ENCODE results near the gene SEMA5A.
A peak's percentile ranks its signal among the peaks of the same experiment; 100 is the strongest.

Gene SEMA5A

GRCh38 chr5:9348401-9348996 is 197.4 kb downstream of the SEMA5A start:
- no peak for DNase-seq

- no peak for DNase-seq
Observed at GRCh38 chr5:9347541-9348295, 198.2 kb downstream of the SEMA5A start.

DNA sequence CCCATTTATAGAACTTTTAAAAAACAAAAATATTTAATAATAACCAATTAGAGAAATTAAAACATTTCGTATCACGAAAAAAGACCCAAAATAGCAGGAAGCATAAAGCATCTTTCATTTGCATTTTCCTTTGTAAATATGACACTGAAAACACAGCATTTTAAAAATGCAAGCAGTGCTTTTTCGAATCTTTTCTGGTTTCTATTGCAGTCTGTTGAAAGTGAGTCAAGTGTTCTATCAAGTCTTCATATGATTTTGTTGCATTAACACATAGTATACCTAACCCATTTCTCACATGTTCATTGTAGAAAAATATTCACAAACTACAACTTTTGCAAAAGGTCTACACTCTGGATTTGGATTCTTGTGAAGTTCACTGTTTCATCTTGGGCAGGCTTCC is 198.8 kb downstream of the SEMA5A start:
- no peak for DNase-seq

DNA sequence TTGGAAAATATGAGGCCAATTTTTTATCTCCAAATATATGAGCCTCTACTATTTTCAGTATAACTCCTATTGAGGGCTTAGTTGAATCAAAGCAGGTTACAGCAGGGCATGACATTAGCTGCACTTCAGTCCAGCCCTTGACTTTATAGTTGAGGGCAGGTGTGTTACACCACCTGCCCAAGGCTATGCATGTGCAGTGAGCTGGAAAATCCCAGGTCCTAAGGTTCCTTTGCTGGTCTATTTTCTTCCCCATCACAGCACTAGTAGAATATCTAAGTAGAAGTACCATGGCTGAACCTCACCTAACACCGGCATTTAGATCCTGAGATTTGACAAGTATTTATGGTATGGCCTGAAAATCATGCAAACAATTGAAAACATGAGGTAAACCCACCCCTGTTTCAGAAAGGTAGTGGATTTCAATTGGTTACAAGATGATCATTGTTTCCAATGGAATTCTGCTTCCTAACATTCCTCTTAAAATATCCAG is 201.1 kb downstream of the SEMA5A start:
- DNase-seq = peak; percentile 39

DNA sequence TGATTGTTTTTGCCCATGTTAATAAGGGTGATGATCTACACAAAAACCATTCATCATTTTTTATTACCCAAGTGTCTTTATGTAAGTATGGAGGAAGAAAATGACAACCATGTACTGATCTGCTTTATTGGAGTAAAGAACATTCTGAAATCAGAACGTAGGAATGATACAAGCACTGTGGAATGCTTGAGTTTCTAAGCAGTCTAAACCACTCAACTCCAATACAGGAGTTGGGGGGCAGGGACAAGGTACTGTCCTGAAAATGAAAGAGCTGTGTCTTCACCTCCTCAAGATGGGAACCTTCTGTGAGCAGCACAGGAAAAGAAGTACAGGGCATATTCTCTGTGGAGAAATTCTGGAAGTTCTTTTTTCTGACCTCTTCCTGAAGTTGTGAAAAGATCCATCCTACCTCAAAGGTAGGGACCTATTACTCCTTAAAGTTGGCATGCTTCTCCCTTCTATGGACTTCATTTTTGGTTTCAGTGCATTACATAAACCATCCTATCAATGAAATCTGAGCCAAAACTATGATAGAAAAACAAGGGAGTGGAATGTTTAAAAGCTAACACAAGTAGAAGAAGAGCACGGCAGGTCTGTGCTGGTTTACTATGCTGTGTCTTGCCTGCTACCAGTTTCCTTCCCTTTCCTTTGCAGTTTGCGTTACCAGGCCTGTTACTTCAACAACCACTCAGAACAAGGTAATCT is 202.6 kb downstream of the SEMA5A start:
- DNase-seq = no peak

- no peak for DNase-seq
Observed at GRCh38 chr5:9342161-9342787, 203.6 kb downstream of the SEMA5A start.

DNA sequence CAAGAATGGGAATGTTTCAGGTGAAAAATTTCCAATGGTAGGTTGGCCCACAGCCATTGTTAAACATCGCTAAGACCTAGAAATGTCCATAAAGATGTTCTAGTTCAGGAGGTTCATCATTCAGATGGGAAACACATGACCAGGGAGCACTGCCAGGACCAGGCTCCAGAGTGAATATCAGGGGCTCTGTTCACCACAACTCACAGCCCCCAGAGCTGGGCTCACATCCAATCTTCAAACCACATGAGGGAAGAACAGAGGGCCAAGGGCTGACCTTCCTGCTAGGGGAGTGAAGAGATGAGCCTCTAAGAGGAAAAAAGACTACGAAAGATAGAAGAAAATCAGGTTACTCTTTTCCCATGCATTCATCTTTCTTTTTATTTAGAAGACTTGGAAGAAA is 205.8 kb downstream of the SEMA5A start:
- no peak for DNase-seq

DNA sequence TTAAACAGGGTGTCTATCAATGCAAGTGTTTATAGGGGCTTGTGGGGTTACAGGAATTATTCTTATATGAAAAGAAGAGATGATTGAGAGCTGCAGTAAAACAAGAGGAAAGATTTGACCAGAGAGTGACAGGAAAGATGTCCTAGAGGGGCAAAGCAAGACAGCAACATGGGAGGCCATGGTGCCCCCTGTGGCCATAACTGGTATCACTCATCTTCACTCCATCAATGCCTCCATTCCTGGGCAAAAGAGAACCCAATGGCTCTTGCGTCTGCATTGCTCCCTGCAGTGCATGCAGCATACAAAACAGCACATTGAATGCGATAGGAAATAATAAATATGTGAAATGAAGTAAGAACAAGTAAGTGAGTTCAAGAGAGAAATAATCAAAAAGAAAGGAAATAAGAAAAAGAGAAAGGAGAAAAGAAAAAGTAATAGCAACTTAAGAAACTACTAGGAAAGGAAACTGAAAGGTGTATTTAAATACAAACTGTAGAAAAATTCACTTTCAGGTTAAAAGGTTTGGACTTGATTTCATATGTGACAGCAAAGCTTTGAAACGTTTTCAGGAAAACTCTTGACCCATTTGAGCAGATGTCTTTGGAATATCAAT is 206.6 kb downstream of the SEMA5A start:
- peak; percentile 65 for DNase-seq

DNA sequence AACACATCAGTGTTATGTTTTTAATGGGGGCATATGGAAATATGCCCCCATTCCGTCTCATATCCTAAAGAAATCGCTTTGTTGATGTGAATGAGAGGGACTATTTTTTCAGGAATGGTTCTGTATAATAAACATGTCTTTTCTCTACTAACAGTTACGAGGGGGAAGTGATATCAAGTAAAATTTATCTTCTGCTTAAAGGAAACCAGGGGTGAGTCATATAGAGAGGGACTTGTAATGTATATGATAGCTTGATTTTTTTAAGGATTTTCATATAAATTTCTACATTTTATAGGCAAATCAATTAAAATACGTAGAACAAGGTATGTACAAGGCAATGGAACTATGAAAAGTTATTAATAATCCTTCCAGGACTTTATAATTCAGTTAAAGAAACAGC is 207.1 kb downstream of the SEMA5A start:
- DNase-seq = no peak

DNA sequence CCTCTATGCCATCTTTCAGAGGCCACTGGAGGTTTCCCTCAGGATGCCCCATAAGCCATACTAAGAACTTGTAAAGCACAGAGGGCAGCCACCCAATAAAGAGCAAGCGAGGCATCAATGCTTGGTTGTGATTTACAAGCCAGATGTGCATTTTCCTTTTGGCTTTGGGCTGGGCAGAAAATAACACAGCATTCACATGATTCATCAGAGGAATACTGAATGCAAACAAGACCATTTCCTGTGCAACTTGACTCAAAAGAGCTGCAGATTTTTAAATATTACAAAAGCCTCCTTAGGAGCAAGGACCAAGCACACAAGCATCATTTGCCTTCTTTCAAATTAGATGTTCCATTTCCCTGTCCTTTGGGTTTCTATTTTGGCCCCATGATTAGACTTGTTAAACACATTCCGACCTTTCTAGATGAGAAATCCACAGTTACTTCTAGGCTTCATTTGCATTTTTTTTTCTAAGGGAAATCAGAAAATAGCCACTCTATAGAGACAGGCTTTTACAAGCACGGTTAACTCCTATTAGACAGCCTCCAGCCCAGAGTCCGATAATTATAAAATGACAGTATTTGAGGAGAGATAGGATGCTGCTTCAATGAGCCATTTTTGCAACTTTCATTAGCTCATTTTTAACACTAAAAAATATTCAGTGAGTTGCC is 207.8 kb downstream of the SEMA5A start:
- no peak for DNase-seq

GRCh38 chr5:9335754-9336495 is 209.9 kb downstream of the SEMA5A start:
- no peak for DNase-seq

GRCh38 chr5:9335269-9335668 is 210.6 kb downstream of the SEMA5A start:
- DNase-seq = no peak

GRCh38 chr5:9332026-9332425 is 213.8 kb downstream of the SEMA5A start:
- no peak for DNase-seq

DNA sequence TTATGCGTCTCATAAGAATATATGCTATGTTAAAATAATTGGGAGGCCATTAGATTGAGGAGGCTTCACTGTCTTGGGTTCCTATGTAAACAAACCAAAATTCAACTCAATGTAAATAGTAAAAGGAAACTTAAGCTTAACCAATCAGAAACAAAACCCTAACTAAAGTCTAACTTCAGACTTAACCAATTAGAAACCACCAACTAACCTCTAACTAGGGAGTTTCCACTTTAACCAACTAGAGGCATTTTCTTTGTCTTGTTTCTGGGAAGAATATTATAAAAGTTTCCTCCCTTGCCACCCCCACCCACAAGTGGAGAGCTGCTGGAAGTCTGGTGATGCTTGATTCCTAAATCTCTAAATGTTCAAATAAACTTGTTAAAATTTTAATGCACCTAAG is 214.5 kb downstream of the SEMA5A start:
- no peak for DNase-seq

DNA sequence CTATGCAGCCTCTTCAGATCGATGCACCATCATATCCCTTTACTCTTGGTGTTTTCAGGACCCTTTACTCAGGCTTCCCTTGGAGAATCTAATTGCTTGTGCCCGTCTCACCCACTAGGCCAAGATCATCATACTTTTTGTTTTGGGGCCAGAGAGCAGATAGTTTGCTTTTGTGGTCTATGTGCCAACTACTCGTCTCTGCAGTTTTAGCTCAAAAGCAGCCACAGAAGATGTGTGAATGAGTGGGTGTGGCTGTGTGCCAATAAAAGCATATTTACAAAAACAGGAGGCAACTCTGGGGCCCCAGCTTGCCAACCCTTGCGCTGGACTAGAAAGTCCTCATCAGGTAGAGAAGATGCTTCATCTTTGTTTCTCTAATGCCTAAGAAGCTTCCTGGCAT is 216.8 kb downstream of the SEMA5A start:
- DNase-seq = no peak

GRCh38 chr5:9325549-9325948 is 220.3 kb downstream of the SEMA5A start:
- no peak for DNase-seq

GRCh38 chr5:9324348-9325077 is 221.4 kb downstream of the SEMA5A start:
- no peak for DNase-seq

DNA sequence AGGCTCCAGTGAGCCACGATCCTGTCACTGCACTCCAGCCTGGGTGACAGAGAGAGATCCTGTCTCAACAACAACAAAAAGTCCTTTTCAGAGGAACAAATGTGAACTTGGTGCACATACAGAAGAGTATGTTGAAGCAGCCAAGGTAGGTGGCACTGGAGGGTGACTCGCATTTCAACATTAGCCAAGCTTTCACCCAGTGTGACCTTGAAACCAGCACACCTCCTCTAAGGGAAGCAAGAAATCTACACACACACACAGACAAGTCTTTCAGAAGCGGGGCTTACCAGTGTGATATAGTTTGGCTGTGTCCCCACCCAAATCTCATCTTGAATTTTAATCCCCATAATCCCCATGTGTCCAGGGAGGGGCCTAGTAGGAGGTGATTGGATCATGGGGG is 225.2 kb downstream of the SEMA5A start:
- DNase-seq = no peak

DNA sequence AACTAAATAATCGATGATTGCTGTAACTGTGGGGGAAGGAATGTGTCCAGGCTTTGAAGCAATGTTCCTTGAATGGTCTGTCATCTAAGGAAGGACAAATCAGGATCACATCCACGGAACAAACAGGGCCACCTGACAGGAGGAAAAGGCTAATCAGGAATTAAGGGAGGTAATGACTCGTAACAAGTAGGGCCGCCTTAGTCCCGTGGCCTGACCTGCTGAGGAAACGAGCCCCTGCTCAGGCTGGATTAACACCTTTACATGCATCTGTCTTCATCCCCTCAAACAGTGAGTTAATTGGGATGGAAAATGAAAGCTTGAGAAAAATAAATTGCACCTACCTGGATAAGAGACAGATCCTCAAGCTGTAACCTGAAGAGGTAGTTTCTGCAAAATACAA is 227.8 kb downstream of the SEMA5A start:
- DNase-seq = no peak

GRCh38 chr5:9316733-9317132 is 229.1 kb downstream of the SEMA5A start:
- DNase-seq = no peak

GRCh38 chr5:9316041-9316440 is 229.8 kb downstream of the SEMA5A start:
- DNase-seq = no peak
